Heart left ventricle (tissue), 16 donors: Measurements from ENCODE around the gene OSBP2. TPM values are rescaled to one million over a fixed set of nuclear protein-coding genes. Genes with fewer than 3 reads are reported as not detected.

Experiments used
- ATAC-seq, 4 donors: fragments of 200-7000 bp; cut with Tn5 transposase; one replicate each; pipeline ENCODE4 v1.9.1; 2020 to 2022; ENCODE audit warnings: moderate library complexity in 4 of 4, mild to moderate bottlenecking in 3 of 4, moderate number of reproducible peaks in 1 of 4
- DNase-seq, 5 donors: peaks; one replicate each; pipeline ENCODE4 v3.0.0-alpha.2; 2020
- H3K27ac ChIP-seq, 12 donors: fragments of 200-600 bp; sonication (generic) in 4 of 12; one replicate each; pipeline versions ENCODE4 v1.5.0 to v1.8.0; 2016 to 2022; ENCODE audit warnings: mild to moderate bottlenecking in 2 of 12
- H3K27me3 ChIP-seq, 9 donors: fragments of 200-600 bp; sonication (generic) in 2 of 9; one replicate each; pipeline versions ENCODE4 v1.5.1 to v1.8.0; 2016 to 2022; ENCODE audit warnings: mild to moderate bottlenecking in 3 of 9
- H3K36me3 ChIP-seq, 9 donors: fragments of 200-600 bp; sonication (generic) in 2 of 9; one replicate each; pipeline versions ENCODE4 v1.5.0 to v1.8.0; 2018 to 2022; ENCODE audit warnings: mild to moderate bottlenecking in 2 of 9
- H3K4me1 ChIP-seq, 12 donors: fragments of 200-600 bp; sonication (generic) in 4 of 12; one replicate each; pipeline versions ENCODE4 v1.5.0 to v1.8.0; 2016 to 2022; ENCODE audit warnings: mild to moderate bottlenecking in 3 of 12
- H3K4me3 ChIP-seq, 12 donors: fragments of 200-600 bp; sonication (generic) in 4 of 12; one replicate each; pipeline versions ENCODE4 v1.5.0 to v1.8.0; 2017 to 2022; ENCODE audit warnings: mild to moderate bottlenecking in 9 of 12, moderate library complexity in 4 of 12
- H3K9me3 ChIP-seq, 12 donors: fragments of 200-600 bp; sonication (generic) in 4 of 12; one replicate each; pipeline versions ENCODE4 v1.5.0 to v1.8.0; 2016 to 2022; ENCODE audit warnings: mild to moderate bottlenecking in 1 of 12
- CTCF ChIP-seq, 12 donors: fragments of 200-600 bp; sonication (generic) in 4 of 12; IDR thresholded peaks; one replicate each; pipeline versions ENCODE4 v1.5.0 to v1.8.0; 2018 to 2022; ENCODE audit warnings: antibody characterized with exemption in 12 of 12, mild to moderate bottlenecking in 5 of 12
- POLR2A ChIP-seq, 2 donors: fragments of 450-650 bp; IDR thresholded peaks; one replicate each; pipeline ENCODE4 v1.6.1; 2017; ENCODE audit warnings: antibody characterized with exemption in 2 of 2, mild to moderate bottlenecking in 2 of 2, moderate library complexity in 2 of 2
- WGBS, 4 donors: extraction: QIAGEN DNeasy Blood & Tissue Kit in 2 of 4; methylation state at CpG; one replicate each; pipeline versions ENCODE4 v1.1.5 to v1.1.7; 2013 to 2018; 5-methylcytosine and 5-hydroxymethylcytosine counted together
- intact Hi-C, 10 donors: fragments of 100-400 bp; cut with DNase I; formaldehyde crosslinking; loops; one replicate each; pipeline versions ENCODE4 v1.11.1 to v1.14.2; 2022
- polyA plus RNA-seq, 2 donors: library from polyadenylated mRNA; stranded (reverse); fragments of 200-250 nt; gene quantifications; one replicate each; pipeline ENCODE4 v1.2.3, GENCODE V29; 2013
- total RNA-seq, 9 donors: library from RNA; depleted of rRNA in 2 of 9; stranded (reverse); fragments of >200 nt in 2 of 9; fragmentation: NEBNext Ultra II Directional in 3 of 9; extraction: Animal tissue kit (Norgen Biotek cat#: 25700) in 3 of 9; gene quantifications; one replicate each; pipeline versions ENCODE4 v1.1.0 to v1.2.4, GENCODE V29; 2016 to 2023
- donor health status: ischemic (EF 13 %, LVEDD 7.1; RV severe dilation, severe dysfunction).
- donor health status: healthy with polysubstance abuse.
- donor health status: DM: no; HTN: yes; CAD: no.
- donor health status: DM: no; HTN: no; CAD: no.
- donor health status: ischemic (EF 25% LVEDD 6.9; RV normal size, moderate dysfunction).
- donor health status: ischemic (EF 25% LVEDD 5.7; RV mildly dilated, moderate dysfunction).
- donor health status: healthy.
- donor health status: DM: yes; HTN: yes; CAD: no.
- donor health status: ischemic (EF 35%, LVEDD 5.7; RV mildly dilated, moderate dysfunction).
- donor health status: nonischemic (EF 11% LVEDD 7.7; RV severe dilation, severe dysfunction).
- donor health status: DM: yes; HTN: yes; CAD: no.
- donor health status: PGD.
- donor health status: ischemic (EF 29% LVEDD 5.4; RV normal size, mild dysfunction).
- donor health status: nonischemic (EF 23%, LVEDD 6.1; RV moderate dilation, normal function).

The OSBP2 gene
- total and polyA plus RNA-seq, 11 donors = 2.0 to 23.5 (median 12.2) TPM

- ATAC-seq = peak; percentile 67 to 87 (median 70)
- peak; percentile 45 to 77 (median 67) for DNase-seq
- peak overlapping the region in 2 of 12 donors; percentile 2 to 24 for H3K4me3 ChIP-seq
- peak overlapping the region in 9 of 12 donors; percentile 17 to 72 (median 56) for H3K27ac ChIP-seq
- TF ChIP-seq POLR2A (IDR thresholded peaks at IDR 0.05) (no peak), CTCF (IDR thresholded peaks at IDR 0.05) (no peak)
- no peaks in the 10 kb centered on the region for H3K36me3 ChIP-seq
- H3K27me3 ChIP-seq = no peaks in the 10 kb centered on the region
- 43 to 59% (median 51%) methylated on average over 10 to 14 of the region's 14 CpGs for WGBS, 4 donors
- intact Hi-C loops = loop anchor here in 2 of 10 donors (10.0 kb wide), 2 partner anchors 107 to 117 kb away; no protein-coding TSS in a partner anchor
- no peaks in the 10 kb centered on the region for H3K9me3 ChIP-seq
- peaks cover 0 to 56% (median 29%) of the 10 kb centered on the region in 12 donors for H3K4me1 ChIP-seq
Observed at GRCh38 chr22:30881361-30882183, 186.9 kb downstream of the OSBP2 start.

- DNase-seq (peak in 1 of 5 donors; percentile 1), ATAC-seq (no peak)
- Histone ChIP-seq H3K36me3 (no peaks in the 10 kb centered on the region), H3K27ac (peak overlapping the region in 8 of 12 donors; percentile 17 to 72 (median 58)), H3K4me1 (peaks cover 0 to 49% (median 28%) of the 10 kb centered on the region in 12 donors), H3K27me3 (no peaks in the 10 kb centered on the region), H3K4me3 (peak overlapping the region in 1 of 12 donors; percentile 2), H3K9me3 (no peaks in the 10 kb centered on the region)
- 54 to 70% (median 66%) methylated on average over 5 to 6 of the region's 6 CpGs for WGBS, 4 donors
- TF ChIP-seq CTCF (IDR thresholded peaks at IDR 0.05) = no peak
- TF ChIP-seq POLR2A (IDR thresholded peaks at IDR 0.05) = no peak
- intact Hi-C loops = loop anchor here in 2 of 10 donors (10.0 kb wide), 2 partner anchors 107 to 117 kb away; no protein-coding TSS in a partner anchor
Observed at GRCh38 chr22:30882184-30882717, 187.6 kb downstream of the OSBP2 start.

DNA sequence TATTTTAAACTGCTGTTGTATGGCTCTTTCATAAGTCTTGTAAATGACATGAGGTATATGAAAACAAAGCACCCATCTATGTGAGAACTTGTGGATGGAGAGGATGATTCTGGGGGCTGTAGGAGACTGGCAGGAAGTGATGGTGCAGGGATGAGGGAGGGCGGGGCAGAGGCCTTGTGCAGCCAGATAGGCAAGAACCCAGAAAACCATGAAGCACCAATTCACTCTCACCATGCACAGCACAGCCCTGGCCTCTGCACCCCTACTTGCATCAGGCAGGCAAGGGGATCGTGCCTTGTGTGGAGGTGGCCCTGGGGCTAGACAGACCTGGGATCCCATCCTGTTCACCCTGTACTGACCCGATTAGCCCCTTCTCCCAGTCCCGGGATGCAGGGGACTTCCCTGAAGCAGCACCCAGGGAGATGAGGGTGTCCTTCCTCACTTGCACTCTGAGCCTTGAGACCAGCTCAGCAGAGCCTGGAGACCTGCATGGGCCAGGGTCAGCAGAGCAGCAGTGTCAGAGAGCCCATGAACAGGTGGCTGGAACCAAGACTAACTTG is 188.4 kb downstream of the OSBP2 start:
- DNase-seq (peak in 2 of 5 donors; percentile 15 to 40), ATAC-seq (no peak)
- Histone ChIP-seq H3K27me3 (no peaks in the 10 kb centered on the region), H3K27ac (no peak overlapping the region), H3K36me3 (peaks cover 0 to 2% (median 0%) of the 10 kb centered on the region in 9 donors), H3K4me1 (peaks cover 0 to 42% (median 21%) of the 10 kb centered on the region in 12 donors), H3K9me3 (no peaks in the 10 kb centered on the region), H3K4me3 (no peak overlapping the region)
- 94 to 100% (median 97%) methylated on average over 2 to 4 of the region's 4 CpGs for WGBS, 4 donors
- intact Hi-C loops = loop anchor here in 2 of 10 donors (10.0 kb wide), 2 partner anchors 108 to 118 kb away; no protein-coding TSS in a partner anchor
- TF ChIP-seq CTCF (IDR thresholded peaks at IDR 0.05) (no peak), POLR2A (IDR thresholded peaks at IDR 0.05) (no peak)
